HG03469 (cell line): Measurements from ENCODE around the gene HIPK1.
"Not testable (repeated sequence)": the region's sequence is repeated elsewhere in the genome, so short reads cannot be mapped to it uniquely, and the experiment has no call there.

Experiments used
- ATAC-seq: cut with Tn5 transposase; IDR thresholded peaks from one replicate; pipeline ENCODE4 v1.9.1; 2021; ENCODE audit warnings: mild to moderate bottlenecking, moderate library complexity, moderate number of reproducible peaks; ENCODE audit not compliant: unreplicated experiment

Gene HIPK1

DNA sequence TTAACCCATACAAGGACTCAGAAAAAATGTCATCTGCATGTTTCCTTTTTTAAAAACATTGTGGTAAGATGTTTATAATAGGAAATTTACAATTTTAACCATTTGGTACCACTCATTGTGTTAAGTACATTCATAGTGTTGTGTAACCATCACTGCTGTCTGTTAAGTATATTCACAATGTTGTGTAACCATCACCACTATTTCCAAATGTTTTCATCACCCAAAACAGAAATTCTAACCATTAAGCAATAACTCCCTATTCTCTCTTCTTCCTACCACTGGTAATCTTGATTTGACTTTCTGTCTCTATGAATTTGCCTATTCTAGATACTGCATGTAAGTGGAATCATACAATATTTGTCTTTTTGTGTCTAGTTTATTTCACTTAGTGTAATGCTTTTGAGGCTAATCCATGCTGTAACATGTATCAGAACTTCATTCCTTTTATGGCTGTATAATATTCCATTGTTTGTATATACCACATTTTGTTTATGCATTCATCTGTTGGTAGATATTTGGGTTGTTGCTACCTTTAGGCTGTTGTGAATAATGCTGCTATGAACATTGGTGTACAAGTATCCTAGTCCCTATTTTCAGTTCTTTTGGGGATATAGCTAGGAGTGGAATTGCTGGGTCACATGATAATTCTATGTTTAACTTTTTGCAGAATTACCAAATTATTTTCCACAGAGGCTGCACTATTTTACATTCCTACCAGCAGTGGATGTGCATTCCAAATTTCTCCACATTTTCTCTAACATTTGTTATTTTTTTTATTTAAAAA, 14.1 kb downstream of the HIPK1 start:
- ATAC-seq, result no peak

DNA sequence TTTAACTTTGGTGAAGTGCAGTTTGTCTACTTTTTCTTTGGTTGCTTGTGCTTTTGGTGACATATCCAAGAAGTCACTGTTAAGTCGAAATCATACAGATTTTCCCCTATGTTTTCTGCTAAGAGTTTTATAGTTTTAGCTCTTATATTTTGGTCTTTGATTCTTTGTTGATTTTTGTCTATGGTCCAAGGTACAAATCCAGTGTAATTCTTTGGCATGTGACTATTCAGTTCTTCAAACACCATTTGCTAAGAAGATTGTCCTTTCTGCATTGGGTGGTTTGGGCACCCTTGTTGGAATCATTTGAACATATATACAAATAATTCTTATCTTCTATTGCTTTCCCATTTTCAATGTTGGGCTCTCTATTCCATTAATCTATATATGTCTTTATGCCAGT, 16.2 kb downstream of the HIPK1 start:
- ATAC-seq, result no peak

DNA sequence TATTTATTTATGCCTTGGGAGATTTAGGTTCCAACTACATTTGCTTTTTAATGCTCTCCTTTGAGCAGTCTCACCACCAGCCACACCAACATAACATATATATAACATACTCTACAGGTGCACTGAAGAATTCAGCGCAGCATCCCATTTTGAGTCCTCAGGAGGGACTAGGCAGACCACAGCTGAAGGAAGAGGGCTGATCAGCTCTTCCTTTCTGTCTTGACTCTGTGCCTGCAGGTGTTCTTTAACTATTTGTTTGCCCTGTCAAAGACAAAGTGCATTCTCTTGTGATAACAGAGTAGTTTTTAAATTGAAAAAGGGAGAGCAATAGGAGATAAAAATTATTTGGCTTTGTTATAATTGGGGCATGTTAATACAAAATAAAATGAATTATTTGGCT, 17.0 kb downstream of the HIPK1 start:
- no peak for ATAC-seq

GRCh38 chr1:113946678-113947387, 17.7 kb downstream of the HIPK1 start:
- ATAC-seq, result no peak

GRCh38 chr1:113947388-113948107, 18.4 kb downstream of the HIPK1 start:
- ATAC-seq, result no peak

DNA sequence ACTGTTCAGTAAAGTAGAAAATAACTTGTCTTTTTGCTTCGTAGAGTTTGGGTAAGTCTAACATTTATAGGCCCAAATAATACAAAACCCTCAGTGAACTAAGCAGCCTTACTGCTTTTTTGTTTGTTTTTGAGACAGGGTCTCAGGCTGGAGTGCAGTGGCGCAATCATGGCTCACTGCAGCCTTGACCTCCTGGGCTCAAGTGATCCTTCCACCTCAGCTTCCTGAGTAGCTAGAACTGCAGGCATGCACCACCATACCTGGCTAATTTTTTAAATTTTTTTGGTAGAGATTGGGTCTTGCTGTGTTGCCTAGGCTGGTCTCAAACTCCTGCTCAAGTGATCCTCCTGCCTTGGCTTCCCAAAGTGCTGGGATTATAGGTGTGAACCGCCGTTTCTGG, 19.0 kb downstream of the HIPK1 start:
- not testable (repeated sequence) for ATAC-seq

- ATAC-seq, result no peak
These were observed 19.9 kb downstream of the HIPK1 start for GRCh38 chr1:113949007-113949406.

GRCh38 chr1:113950908-113951307, 21.8 kb downstream of the HIPK1 start:
- no peak for ATAC-seq

- ATAC-seq, result no peak
These were observed 22.6 kb downstream of the HIPK1 start for GRCh38 chr1:113951719-113952118.

GRCh38 chr1:113957984-113958383, 28.9 kb downstream of the HIPK1 start:
- ATAC-seq, result no peak

DNA sequence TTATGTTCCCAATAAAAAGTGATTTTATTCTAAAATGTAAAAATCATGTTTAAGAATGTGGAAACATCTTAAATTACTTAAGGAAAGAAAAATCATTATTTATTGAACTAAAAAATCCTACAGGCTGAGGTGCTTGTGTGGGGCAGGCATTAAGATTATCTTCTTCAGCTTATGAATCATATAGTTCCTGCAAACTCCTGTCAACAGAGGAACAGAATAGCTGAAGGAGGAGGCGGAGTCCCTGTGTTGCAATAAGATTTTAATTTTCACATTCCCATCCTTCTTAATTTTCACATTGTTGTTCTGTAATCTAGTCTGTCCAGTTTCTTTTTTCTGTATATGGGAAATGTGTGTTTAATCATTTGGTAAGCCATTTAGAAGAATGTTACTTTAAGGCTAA, 29.6 kb downstream of the HIPK1 start:
- no peak for ATAC-seq

GRCh38 chr1:113963281-113963906, 34.3 kb downstream of the HIPK1 start:
- ATAC-seq, result no peak

- ATAC-seq, result no peak
These were observed 36.7 kb downstream of the HIPK1 start for GRCh38 chr1:113965703-113966412.

- ATAC-seq, result no peak
These were observed 43.8 kb downstream of the HIPK1 start for GRCh38 chr1:113972954-113973353.

- ATAC-seq, result no peak
These were observed 46.2 kb downstream of the HIPK1 start for GRCh38 chr1:113975211-113975895.

- ATAC-seq, result no peak
These were observed 47.6 kb downstream of the HIPK1 start for GRCh38 chr1:113976609-113977278.

GRCh38 chr1:113977906-113978305, 48.8 kb downstream of the HIPK1 start:
- no peak for ATAC-seq

DNA sequence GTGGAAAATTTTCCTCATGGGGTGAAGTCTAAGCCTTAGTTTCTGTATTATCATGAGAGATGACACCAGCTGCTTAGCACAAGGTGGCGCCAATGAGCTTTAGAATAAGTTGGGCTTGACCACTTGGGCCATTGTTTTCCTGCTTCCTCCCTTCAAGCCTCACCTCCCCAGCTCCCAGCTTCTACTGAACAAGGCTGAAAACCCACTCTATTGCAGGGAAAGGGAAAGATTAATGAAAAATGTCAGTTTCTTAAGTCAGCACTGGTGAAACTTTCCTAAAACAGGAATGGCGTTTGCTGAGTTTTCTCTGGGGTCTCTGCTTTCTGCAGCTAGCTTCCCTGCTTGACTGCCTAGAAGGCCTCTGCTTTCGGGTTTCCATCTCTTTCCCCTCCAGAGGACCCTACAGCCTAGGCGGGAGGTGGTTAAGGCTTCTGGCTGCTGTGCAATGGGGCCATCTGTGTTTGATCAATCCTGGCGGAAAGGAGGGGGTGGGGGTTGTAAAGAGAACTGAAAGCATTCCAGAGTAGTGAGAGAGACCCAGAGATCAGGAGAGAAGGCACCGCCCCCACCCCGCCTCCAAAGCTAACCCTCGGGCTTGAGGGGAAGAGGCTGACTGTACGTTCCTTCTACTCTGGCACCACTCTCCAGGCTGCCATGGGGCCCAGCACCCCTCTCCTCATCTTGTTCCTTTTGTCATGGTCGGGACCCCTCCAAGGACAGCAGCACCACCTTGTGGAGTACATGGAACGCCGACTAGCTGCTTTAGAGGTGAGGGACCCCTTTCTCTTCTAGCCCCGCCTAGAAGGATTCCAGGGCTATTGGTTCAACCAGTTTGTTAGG, 50.0 kb downstream of the HIPK1 start, which contains the start of gene OLFML3:
Gene OLFML3 (plus strand): TSS at position 612 of the 840 bp plus-strand sequence. CDS start 43 bp downstream, at position 655.
- no peak for ATAC-seq
